HG03354 (cell line): ENCODE results near the gene FAM184B.
A peak's percentile ranks its signal among the peaks of the same experiment; 100 is the strongest.

ENCODE experiments used
- ATAC-seq: cut with Tn5 transposase; IDR thresholded peaks from one replicate; pipeline ENCODE4 v1.9.1; 2021; ENCODE audit warnings: mild to moderate bottlenecking; ENCODE audit not compliant: unreplicated experiment, poor library complexity, severe bottlenecking

FAM184B gene

GRCh38 chr4:17605236-17605635 is 176.2 kb downstream of the FAM184B start:
- no peak for ATAC-seq

- ATAC-seq = no peak
Observed at GRCh38 chr4:17599826-17600225, 181.6 kb downstream of the FAM184B start.

GRCh38 chr4:17597517-17597916 is 183.9 kb downstream of the FAM184B start:
- ATAC-seq = no peak

GRCh38 chr4:17595471-17596005 is 185.9 kb downstream of the FAM184B start:
- peak; percentile 83 for ATAC-seq

GRCh38 chr4:17589355-17589754 is 192.1 kb downstream of the FAM184B start:
- ATAC-seq = no peak

- ATAC-seq = no peak
Observed at GRCh38 chr4:17587094-17587822, 194.2 kb downstream of the FAM184B start.

- no peak for ATAC-seq
Observed at GRCh38 chr4:17584521-17585213, 196.8 kb downstream of the FAM184B start.

GRCh38 chr4:17583941-17584340 is 197.5 kb downstream of the FAM184B start:
- no peak for ATAC-seq

GRCh38 chr4:17583276-17583675 is 198.1 kb downstream of the FAM184B start:
- no peak for ATAC-seq

- no peak for ATAC-seq
Observed at GRCh38 chr4:17580969-17581368, 200.5 kb downstream of the FAM184B start.
